ENCODE measurements around the gene IRAG1. TPM values are rescaled to one million over a fixed set of nuclear protein-coding genes. Genes with fewer than 3 reads are reported as not detected.
"Not testable (repeated sequence)": the region's sequence is repeated elsewhere in the genome, so short reads cannot be mapped to it uniquely, and the experiment has no call there.

IRAG1 gene
- total RNA-seq, 2 donors from 2014 or later, result 0.13 TPM; not detected in 1

GRCh38 chr11:10688401-10688800 lies 5.2 kb downstream of the IRAG1 start:
- no peaks in the 10 kb centered on the region for H3K9me3 Mint-ChIP-seq
- peak; percentile 42 for ATAC-seq (replicated peaks)
- no peaks in the 10 kb centered on the region for H3K36me3 Mint-ChIP-seq (ENCODE audit: low read depth)
- no peaks in the 10 kb centered on the region for H3K4me1 Mint-ChIP-seq
- peaks cover 13% of the 10 kb centered on the region for H3K27me3 Mint-ChIP-seq
- no peak overlapping the region for H3K4me3 Mint-ChIP-seq
- H3K27ac Mint-ChIP-seq, result no peak overlapping the region

- Mint-ChIP-seq H3K27me3 (peaks cover 4% of the 10 kb centered on the region), H3K36me3 (ENCODE audit: low read depth) (no peaks in the 10 kb centered on the region), H3K4me1 (no peaks in the 10 kb centered on the region), H3K27ac (no peak overlapping the region), H3K9me3 (no peaks in the 10 kb centered on the region), H3K4me3 (no peak overlapping the region)
- no peak for ATAC-seq (replicated peaks)
These were observed 7.2 kb downstream of the IRAG1 start for GRCh38 chr11:10686311-10686710.

GRCh38 chr11:10683429-10683828 lies 10.1 kb downstream of the IRAG1 start:
- Mint-ChIP-seq H3K27me3 (peaks cover 12% of the 10 kb centered on the region), H3K27ac (no peak overlapping the region), H3K36me3 (ENCODE audit: low read depth) (no peaks in the 10 kb centered on the region), H3K9me3 (no peaks in the 10 kb centered on the region), H3K4me1 (no peaks in the 10 kb centered on the region), H3K4me3 (no peak overlapping the region)
- ATAC-seq (replicated peaks), result no peak

- Mint-ChIP-seq H3K27me3 (peaks cover 27% of the 10 kb centered on the region), H3K4me3 (no peak overlapping the region), H3K27ac (no peak overlapping the region), H3K36me3 (ENCODE audit: low read depth) (no peaks in the 10 kb centered on the region), H3K4me1 (no peaks in the 10 kb centered on the region), H3K9me3 (no peaks in the 10 kb centered on the region)
- no peak for ATAC-seq (replicated peaks)
These were observed 12.5 kb downstream of the IRAG1 start for GRCh38 chr11:10680956-10681487.

GRCh38 chr11:10680279-10680678 lies 13.3 kb downstream of the IRAG1 start:
- H3K36me3 Mint-ChIP-seq (ENCODE audit: low read depth); H3K27ac Mint-ChIP-seq; ATAC-seq (replicated peaks); H3K4me1 Mint-ChIP-seq; H3K9me3 Mint-ChIP-seq; H3K4me3 Mint-ChIP-seq: not testable (repeated sequence)
- H3K27me3 Mint-ChIP-seq, result peaks cover 34% of the 10 kb centered on the region

GRCh38 chr11:10679644-10680043 lies 13.9 kb downstream of the IRAG1 start:
- Mint-ChIP-seq H3K27me3 (peaks cover 36% of the 10 kb centered on the region), H3K27ac (no peak overlapping the region), H3K36me3 (ENCODE audit: low read depth) (no peaks in the 10 kb centered on the region), H3K4me3 (no peak overlapping the region), H3K4me1 (no peaks in the 10 kb centered on the region), H3K9me3 (no peaks in the 10 kb centered on the region)
- ATAC-seq (replicated peaks), result no peak

GRCh38 chr11:10678101-10678500 lies 15.5 kb downstream of the IRAG1 start:
- no peaks in the 10 kb centered on the region for H3K9me3 Mint-ChIP-seq

GRCh38 chr11:10676919-10677318 lies 16.6 kb downstream of the IRAG1 start:
- Mint-ChIP-seq H3K27me3 (peaks cover 57% of the 10 kb centered on the region), H3K4me3 (no peak overlapping the region), H3K4me1 (no peaks in the 10 kb centered on the region), H3K27ac (no peak overlapping the region), H3K36me3 (ENCODE audit: low read depth) (no peaks in the 10 kb centered on the region), H3K9me3 (no peaks in the 10 kb centered on the region)
- ATAC-seq (replicated peaks), result no peak

More at GRCh38 chr11:10678101-10678500, 15.5 kb downstream of the IRAG1 start:
- peaks cover 50% of the 10 kb centered on the region for H3K27me3 Mint-ChIP-seq
- no peaks in the 10 kb centered on the region for H3K36me3 Mint-ChIP-seq (ENCODE audit: low read depth)
- ATAC-seq (replicated peaks), result no peak
- no peaks in the 10 kb centered on the region for H3K4me1 Mint-ChIP-seq
- H3K4me3 Mint-ChIP-seq, result no peak overlapping the region
- no peak overlapping the region for H3K27ac Mint-ChIP-seq

GRCh38 chr11:10674911-10675440 lies 18.6 kb downstream of the IRAG1 start:
- peaks cover 57% of the 10 kb centered on the region for H3K27me3 Mint-ChIP-seq
- no peaks in the 10 kb centered on the region for H3K4me1 Mint-ChIP-seq
- H3K36me3 Mint-ChIP-seq (ENCODE audit: low read depth), result no peaks in the 10 kb centered on the region
- no peak overlapping the region for H3K4me3 Mint-ChIP-seq
- no peak overlapping the region for H3K27ac Mint-ChIP-seq
- no peak for ATAC-seq (replicated peaks)
- H3K9me3 Mint-ChIP-seq, result no peaks in the 10 kb centered on the region

GRCh38 chr11:10674440-10674855 lies 19.1 kb downstream of the IRAG1 start:
- Mint-ChIP-seq H3K27me3 (peaks cover 55% of the 10 kb centered on the region), H3K36me3 (ENCODE audit: low read depth) (no peaks in the 10 kb centered on the region), H3K4me1 (no peaks in the 10 kb centered on the region), H3K27ac (no peak overlapping the region), H3K4me3 (no peak overlapping the region), H3K9me3 (no peaks in the 10 kb centered on the region)
- ATAC-seq (replicated peaks), result no peak

- Mint-ChIP-seq H3K4me1 (no peaks in the 10 kb centered on the region), H3K36me3 (ENCODE audit: low read depth) (no peaks in the 10 kb centered on the region), H3K27ac (no peak overlapping the region), H3K27me3 (peaks cover 50% of the 10 kb centered on the region), H3K9me3 (no peaks in the 10 kb centered on the region), H3K4me3 (no peak overlapping the region)
- no peak for ATAC-seq (replicated peaks)
These were observed 20.0 kb downstream of the IRAG1 start for GRCh38 chr11:10673501-10674062.

- H3K27ac Mint-ChIP-seq, result no peak overlapping the region
- no peak overlapping the region for H3K4me3 Mint-ChIP-seq
- no peak for ATAC-seq (replicated peaks)
- no peaks in the 10 kb centered on the region for H3K36me3 Mint-ChIP-seq (ENCODE audit: low read depth)
- no peaks in the 10 kb centered on the region for H3K9me3 Mint-ChIP-seq
- peaks cover 33% of the 10 kb centered on the region for H3K27me3 Mint-ChIP-seq
- H3K4me1 Mint-ChIP-seq, result no peaks in the 10 kb centered on the region
These were observed 23.5 kb downstream of the IRAG1 start for GRCh38 chr11:10670099-10670498.

GRCh38 chr11:10669258-10670033 lies 24.1 kb downstream of the IRAG1 start:
- H3K4me3 Mint-ChIP-seq, result no peak overlapping the region
- H3K27ac Mint-ChIP-seq, result no peak overlapping the region
- H3K9me3 Mint-ChIP-seq, result no peaks in the 10 kb centered on the region
- no peak for ATAC-seq (replicated peaks)
- H3K27me3 Mint-ChIP-seq, result peaks cover 31% of the 10 kb centered on the region
- no peaks in the 10 kb centered on the region for H3K4me1 Mint-ChIP-seq
- no peaks in the 10 kb centered on the region for H3K36me3 Mint-ChIP-seq (ENCODE audit: low read depth)

- ATAC-seq (replicated peaks), result no peak
- H3K27me3 Mint-ChIP-seq, result peaks cover 18% of the 10 kb centered on the region
- no peaks in the 10 kb centered on the region for H3K36me3 Mint-ChIP-seq (ENCODE audit: low read depth)
- H3K4me3 Mint-ChIP-seq, result no peak overlapping the region
- H3K9me3 Mint-ChIP-seq, result no peaks in the 10 kb centered on the region
- H3K27ac Mint-ChIP-seq, result no peak overlapping the region
- H3K4me1 Mint-ChIP-seq, result no peaks in the 10 kb centered on the region
These were observed 26.1 kb downstream of the IRAG1 start for GRCh38 chr11:10667521-10667885.

Data from activated T-helper 17 cell treated with anti-CD3 and anti-CD28 coated beads, Interleukin-2, amount 50 U/mL, for 72 hours (primary cell).